HL-60 (cell line): Measurements from ENCODE around the gene UGT2A2.
A peak's percentile ranks its signal among the peaks of the same experiment; 100 is the strongest.

Experiments
- DNase-seq, 2 experiments: peaks; one replicate each; pipeline ENCODE4 v3.0.0-alpha.2; 2010 to 2020; ENCODE audit warnings: low read depth in 1 of 2, low spot score in 1 of 2
- H3K27ac ChIP-seq: fragments of 250-450 bp; sonication (Bioruptor Pico); replicated peaks from 2 replicates; pipeline ENCODE4 v1.5.1; 2020; ENCODE audit warnings: mild to moderate bottlenecking, moderate library complexity
- H3K27me3 ChIP-seq: fragments of 250-450 bp; sonication (Bioruptor Pico); 2 replicates; pipeline ENCODE4 v1.5.1; 2021; ENCODE audit warnings: mild to moderate bottlenecking, moderate library complexity; ENCODE audit not compliant: insufficient read depth, poor library complexity, severe bottlenecking
- H3K4me3 ChIP-seq: replicated peaks from 2 replicates; pipeline ENCODE4 v1.5.1; 2011; ENCODE audit warnings: mild to moderate bottlenecking, control low read depth, low read length; ENCODE audit not compliant: insufficient read depth
- CTCF ChIP-seq: IDR thresholded peaks from one replicate; pipeline ENCODE4 v1.5.1; 2011; ENCODE audit warnings: low read length, control low read depth, inconsistent platforms; ENCODE audit not compliant: insufficient read depth
- GABPA ChIP-seq: IDR thresholded peaks from 2 replicates; pipeline ENCODE4 v1.6.1; 2012; ENCODE audit warnings: low read depth
- POLR2AphosphoS5 ChIP-seq: IDR thresholded peaks from 2 replicates; pipeline ENCODE4 v1.6.1; 2012; ENCODE audit warnings: low read depth
- REST ChIP-seq: IDR thresholded peaks from 2 replicates; pipeline ENCODE4 v1.6.1; 2012; ENCODE audit warnings: low read depth; ENCODE audit not compliant: insufficient replicate concordance
- SPI1 ChIP-seq: IDR thresholded peaks from 2 replicates; pipeline ENCODE4 v1.6.1; 2012; ENCODE audit warnings: low read depth, mild to moderate bottlenecking, borderline replicate concordance

UGT2A2 gene

GRCh38 chr4:69584135-69584534 lies 55.3 kb downstream of the UGT2A2 start:
- H3K27me3 ChIP-seq, result no peaks in the 10 kb centered on the region
- no peak for DNase-seq
- no peak overlapping the region for H3K4me3 ChIP-seq
- TF ChIP-seq REST (no peak), POLR2AphosphoS5 (no peak), GABPA (no peak), SPI1 (no peak), CTCF (no peak)
- no peak overlapping the region for H3K27ac ChIP-seq

GRCh38 chr4:69583543-69583942 lies 55.9 kb downstream of the UGT2A2 start:
- no peak overlapping the region for H3K4me3 ChIP-seq

GRCh38 chr4:69577245-69577644 lies 62.2 kb downstream of the UGT2A2 start:
- no peak for DNase-seq
- no peak for TF ChIP-seq CTCF
- TF ChIP-seq REST, result no peak
- TF ChIP-seq SPI1, result no peak
- TF ChIP-seq POLR2AphosphoS5, result no peak
- no peak for TF ChIP-seq GABPA
- Histone ChIP-seq H3K27me3 (no peaks in the 10 kb centered on the region), H3K27ac (no peak overlapping the region), H3K4me3 (no peak overlapping the region)

More at GRCh38 chr4:69583543-69583942, 55.9 kb downstream of the UGT2A2 start:
- peak overlapping the region; percentile 39 for H3K27ac ChIP-seq
- DNase-seq, result no peak
- H3K27me3 ChIP-seq, result no peaks in the 10 kb centered on the region
- no peak for TF ChIP-seq REST
- no peak for TF ChIP-seq POLR2AphosphoS5
- TF ChIP-seq CTCF, result no peak
- TF ChIP-seq SPI1, result no peak
- no peak for TF ChIP-seq GABPA
